Measurements from ENCODE around the gene LCOR. TPM values are rescaled to one million over a fixed set of nuclear protein-coding genes. Genes with fewer than 3 reads are reported as not detected.

Gene LCOR
- total RNA-seq, 1 donor = 29.9 TPM

- H3K4me3 ChIP-seq (ENCODE audit: low read depth, low read length) = no peak overlapping the region
- TF ChIP-seq, protein P1, sequence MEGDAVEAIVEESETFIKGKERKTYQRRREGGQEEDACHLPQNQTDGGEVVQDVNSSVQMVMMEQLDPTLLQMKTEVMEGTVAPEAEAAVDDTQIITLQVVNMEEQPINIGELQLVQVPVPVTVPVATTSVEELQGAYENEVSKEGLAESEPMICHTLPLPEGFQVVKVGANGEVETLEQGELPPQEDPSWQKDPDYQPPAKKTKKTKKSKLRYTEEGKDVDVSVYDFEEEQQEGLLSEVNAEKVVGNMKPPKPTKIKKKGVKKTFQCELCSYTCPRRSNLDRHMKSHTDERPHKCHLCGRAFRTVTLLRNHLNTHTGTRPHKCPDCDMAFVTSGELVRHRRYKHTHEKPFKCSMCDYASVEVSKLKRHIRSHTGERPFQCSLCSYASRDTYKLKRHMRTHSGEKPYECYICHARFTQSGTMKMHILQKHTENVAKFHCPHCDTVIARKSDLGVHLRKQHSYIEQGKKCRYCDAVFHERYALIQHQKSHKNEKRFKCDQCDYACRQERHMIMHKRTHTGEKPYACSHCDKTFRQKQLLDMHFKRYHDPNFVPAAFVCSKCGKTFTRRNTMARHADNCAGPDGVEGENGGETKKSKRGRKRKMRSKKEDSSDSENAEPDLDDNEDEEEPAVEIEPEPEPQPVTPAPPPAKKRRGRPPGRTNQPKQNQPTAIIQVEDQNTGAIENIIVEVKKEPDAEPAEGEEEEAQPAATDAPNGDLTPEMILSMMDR (IDR thresholded peaks at IDR 0.05; ENCODE audit: insufficient read depth, low read length) = no peak
- DNase-seq (ENCODE audit: low read depth) = no peak
These were observed 48.5 kb downstream of the LCOR start for GRCh38 chr10:96880575-96880974.

GRCh38 chr10:96889415-96890171 lies 57.5 kb downstream of the LCOR start:
- no peak for DNase-seq (ENCODE audit: low read depth)
- H3K4me3 ChIP-seq (ENCODE audit: low read depth, low read length) = no peak overlapping the region
- TF ChIP-seq, protein P1 (IDR thresholded peaks at IDR 0.05; ENCODE audit: insufficient read depth, low read length) = no peak

DNA sequence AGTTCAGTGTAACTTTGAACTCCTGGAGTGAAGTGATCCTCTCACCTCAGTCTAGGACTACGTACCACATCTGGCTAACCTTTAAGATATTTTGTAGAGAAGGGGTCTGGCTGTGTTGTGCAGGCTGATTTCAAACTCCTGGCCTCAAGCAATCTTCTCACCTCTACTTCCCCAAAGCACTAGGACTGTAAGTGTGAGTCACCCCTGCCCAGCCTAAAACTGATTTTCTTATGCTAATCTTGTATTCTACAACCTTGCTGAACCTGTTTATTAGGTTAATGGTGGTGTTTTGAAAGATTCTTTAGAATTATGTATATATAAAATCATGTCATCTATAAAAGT lies 58.0 kb downstream of the LCOR start:
- no peak overlapping the region for H3K4me3 ChIP-seq (ENCODE audit: low read depth, low read length)
- no peak for DNase-seq (ENCODE audit: low read depth)
- TF ChIP-seq, protein P1 (IDR thresholded peaks at IDR 0.05; ENCODE audit: insufficient read depth, low read length) = no peak

DNA sequence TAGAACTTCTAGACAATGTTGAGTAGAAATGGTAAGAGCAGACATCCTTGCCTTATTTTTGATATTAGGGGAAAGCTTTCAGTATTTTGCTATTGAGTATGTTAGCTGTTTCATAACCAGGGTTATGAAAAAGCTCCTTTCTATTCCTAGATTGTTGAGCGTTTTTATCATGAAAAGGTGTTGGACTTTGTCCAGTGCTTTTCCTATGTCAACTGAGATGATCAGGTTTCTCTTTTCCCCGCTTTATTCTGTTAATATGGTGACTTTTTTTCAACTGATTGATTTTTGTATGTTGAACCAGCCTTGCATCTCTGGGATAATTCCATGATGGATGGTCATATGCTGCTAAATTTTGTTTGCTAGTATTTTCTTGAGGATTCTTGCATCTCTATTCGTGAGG lies 58.5 kb downstream of the LCOR start:
- TF ChIP-seq, protein P1 (IDR thresholded peaks at IDR 0.05; ENCODE audit: insufficient read depth, low read length) = no peak
- no peak for DNase-seq (ENCODE audit: low read depth)
- no peak overlapping the region for H3K4me3 ChIP-seq (ENCODE audit: low read depth, low read length)

DNA sequence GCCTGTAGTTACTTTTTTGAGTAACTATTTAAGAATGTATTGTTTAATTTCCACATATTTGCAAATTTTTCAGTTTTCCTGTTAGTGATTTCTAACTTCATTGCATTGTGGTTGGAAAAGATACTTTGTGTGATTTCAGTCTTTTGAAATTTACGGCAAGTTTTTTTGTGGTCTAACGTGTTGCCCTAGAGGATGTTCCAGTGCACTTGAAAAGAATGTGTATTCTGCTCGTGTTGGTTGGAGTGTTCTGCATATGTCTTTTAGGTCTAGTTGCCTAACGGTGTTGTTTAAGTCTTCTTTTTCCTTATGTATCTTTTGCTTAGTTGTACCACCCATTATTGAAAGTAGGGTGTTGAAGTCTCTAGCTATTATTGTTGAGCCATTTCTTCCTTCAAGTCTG lies 59.7 kb downstream of the LCOR start:
- TF ChIP-seq, protein P1 (IDR thresholded peaks at IDR 0.05; ENCODE audit: insufficient read depth, low read length) = no peak
- no peak for DNase-seq (ENCODE audit: low read depth)
- no peak overlapping the region for H3K4me3 ChIP-seq (ENCODE audit: low read depth, low read length)

DNA sequence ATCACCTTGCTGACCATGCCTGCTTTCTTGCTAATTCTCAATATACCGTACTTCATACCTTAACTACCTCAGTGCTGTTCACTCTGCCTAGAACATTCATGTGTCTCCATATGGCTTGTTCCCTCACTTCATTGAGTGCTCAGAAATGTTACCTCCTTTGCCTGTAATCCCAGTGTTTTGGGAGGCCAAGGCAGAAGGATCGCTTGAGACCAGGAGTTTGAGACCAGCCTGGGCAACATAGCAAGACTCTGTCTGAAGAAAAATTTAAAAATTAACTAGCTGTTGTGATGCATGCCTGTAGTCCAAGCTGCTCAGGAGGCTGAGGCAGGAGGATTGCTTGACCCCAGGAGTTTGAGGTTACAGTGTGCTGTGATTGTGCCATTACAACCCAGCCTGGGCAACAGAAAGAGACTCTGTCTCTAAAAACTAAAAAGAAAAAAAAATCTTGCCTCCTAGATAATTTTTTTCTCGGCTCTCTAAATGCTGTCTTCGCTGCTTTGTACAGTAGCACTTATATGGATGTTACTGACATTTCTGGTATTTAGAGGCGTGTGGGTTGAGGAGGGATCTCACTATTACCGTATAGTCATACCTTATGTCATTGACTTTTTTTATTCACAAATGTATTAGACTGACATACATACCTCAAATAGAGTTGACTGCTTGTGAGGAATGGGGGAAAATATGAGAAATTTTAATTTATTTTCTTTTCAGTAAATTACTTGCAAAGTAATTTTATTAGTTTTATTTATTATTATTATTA lies 63.7 kb downstream of the LCOR start:
- TF ChIP-seq, protein P1 (IDR thresholded peaks at IDR 0.05; ENCODE audit: insufficient read depth, low read length) = no peak
- no peak overlapping the region for H3K4me3 ChIP-seq (ENCODE audit: low read depth, low read length)
- no peak for DNase-seq (ENCODE audit: low read depth)
